AML-193 (cell line): ENCODE measurements around the gene ARHGEF38.
A peak's percentile ranks its signal among the peaks of the same experiment; 100 is the strongest.
"Not testable (repeated sequence)": the region's sequence is repeated elsewhere in the genome, so short reads cannot be mapped to it uniquely, and the experiment has no call there.

Source experiments
- DNase-seq, 2 experiments: peaks; one replicate each; lab custom pipeline; 2025; lab: John Stamatoyannopoulos, UW

The ARHGEF38 gene

DNA sequence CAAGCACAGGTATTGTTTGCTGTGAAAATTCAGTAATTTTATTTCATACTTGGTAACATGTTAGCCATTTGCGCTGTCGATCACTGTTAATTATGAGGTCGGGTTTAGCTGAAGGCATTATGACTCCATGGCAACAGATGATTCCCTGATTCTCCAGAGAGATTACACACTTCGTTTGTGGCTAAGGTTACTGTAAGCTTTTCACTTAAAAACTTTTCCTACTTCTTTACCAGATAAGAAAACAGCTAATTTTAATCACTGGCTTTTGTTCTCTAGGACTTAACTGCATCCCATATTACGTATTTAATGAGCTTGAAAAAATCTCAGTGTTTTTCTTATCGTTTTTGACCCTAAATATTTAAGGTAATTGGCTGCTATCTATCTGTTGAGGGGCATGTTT, 158.3 kb downstream of the ARHGEF38 start:
- DNase-seq: no peak

DNA sequence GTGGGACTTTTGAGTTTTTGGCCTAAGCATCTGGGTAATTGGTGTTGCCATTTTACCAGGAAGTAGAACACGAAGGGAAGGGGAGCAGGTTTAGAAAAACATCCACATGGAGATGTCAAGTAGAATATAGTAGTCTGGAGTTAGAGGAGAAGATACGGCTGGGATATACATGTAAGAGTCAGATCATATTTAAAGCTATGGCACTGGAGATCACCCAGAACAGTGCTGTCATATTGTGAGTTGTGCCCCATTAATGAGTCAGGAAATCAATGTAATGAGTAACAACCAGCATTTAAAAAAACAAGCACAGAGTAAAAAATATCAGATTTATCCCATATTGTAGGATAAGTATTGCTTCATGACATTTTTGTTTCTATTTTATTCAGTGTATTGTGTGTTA, 160.3 kb downstream of the ARHGEF38 start:
- DNase-seq: no peak

GRCh38 chr4:105714071-105714521, 161.7 kb downstream of the ARHGEF38 start:
- DNase-seq: peak; percentile 84 to 89

DNA sequence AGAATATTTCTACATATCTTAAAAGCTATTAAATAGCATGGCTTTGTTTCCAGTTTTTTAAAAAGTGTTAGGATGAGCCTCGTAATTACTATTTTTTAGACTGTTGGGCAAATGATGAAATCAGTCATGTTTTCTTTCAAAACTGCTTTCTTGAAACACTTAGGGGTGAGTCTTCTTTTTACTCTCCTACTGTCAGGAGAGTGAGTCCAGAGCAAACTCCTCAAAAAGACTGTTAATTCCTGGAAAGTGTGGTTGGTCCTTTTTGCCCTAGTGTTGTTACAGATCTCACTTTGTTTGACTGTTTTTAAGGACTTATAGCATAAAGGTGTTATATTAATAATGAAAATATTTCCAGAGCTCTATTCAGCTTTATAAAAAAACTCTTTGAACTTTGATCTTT, 162.5 kb downstream of the ARHGEF38 start:
- DNase-seq: peak in 1 of 2 experiments; percentile 7

DNA sequence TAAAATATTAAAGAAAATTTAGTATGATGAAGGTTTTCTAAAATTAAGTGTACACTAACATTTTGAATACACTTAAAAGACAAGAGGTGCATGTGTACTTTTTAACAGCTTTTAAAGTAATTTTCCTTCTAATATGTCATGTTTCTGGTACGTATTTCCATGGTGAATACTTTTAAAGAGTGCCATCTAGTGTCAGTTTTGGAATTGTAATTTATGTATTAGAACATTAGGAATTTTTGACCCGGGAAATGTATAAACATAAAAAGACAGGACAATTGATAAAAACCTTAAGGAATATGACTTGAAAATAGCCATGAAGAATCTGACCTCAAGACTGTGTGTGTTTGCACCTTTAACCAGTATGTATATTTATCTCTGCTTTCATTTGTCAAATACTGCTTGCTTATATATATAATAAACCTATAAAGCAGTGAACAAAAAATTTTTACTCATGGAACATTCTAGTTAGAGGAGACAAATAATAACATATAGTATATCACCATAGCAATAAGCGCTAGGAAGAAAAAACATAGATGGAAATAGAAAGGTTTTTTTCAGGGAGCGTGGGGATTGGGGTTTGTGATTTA, 163.4 kb downstream of the ARHGEF38 start:
- DNase-seq: peak; percentile 33 to 61

DNA sequence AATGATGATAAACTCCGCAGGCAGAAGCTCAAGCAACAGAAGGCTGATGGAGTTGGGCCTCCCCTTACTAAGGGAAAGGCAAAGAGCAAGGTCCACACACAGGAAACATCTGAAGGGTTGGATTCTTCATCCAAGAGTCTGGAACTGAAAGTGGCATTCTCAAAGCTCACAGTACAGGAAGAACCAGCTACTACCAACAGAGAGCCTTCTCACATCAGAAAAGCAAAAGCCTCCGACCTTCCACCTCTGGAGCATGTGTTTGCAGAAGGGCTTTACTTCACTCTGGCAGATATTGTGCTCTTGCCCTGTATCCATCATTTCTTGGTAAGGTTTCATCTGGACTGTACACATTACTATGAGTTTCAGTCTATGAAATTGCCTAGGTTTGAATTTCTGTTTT, 166.8 kb downstream of the ARHGEF38 start:
- DNase-seq: no peak

GRCh38 chr4:105725623-105726022, 173.2 kb downstream of the ARHGEF38 start:
- no peak for DNase-seq

DNA sequence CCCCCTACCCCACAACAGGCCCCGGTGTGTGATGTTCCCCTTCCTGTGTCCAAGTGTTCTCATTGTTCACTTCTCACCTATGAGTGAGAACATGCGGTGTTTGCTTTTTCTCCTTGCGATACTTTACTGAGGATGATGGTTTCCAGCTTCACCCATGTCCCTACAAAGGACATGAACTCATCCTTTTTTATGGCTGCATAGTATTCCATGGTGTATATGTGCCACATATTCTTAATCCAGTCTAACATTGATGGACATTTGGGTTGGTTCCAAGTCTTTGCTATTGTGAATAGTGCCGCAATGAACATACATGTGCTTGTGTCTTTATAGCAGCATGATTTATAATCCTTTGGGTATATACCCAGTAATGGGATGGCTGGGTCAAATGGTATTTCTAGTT, 177.5 kb downstream of the ARHGEF38 start:
- not testable (repeated sequence) for DNase-seq
